8988T (cell line): ENCODE results near the gene TMEM239.
"Not testable (repeated sequence)": the region's sequence is repeated elsewhere in the genome, so short reads cannot be mapped to it uniquely, and the experiment has no call there.

ENCODE experiments used
- DNase-seq: peaks from one replicate; pipeline ENCODE4 v3.0.0; 2011

Gene TMEM239

GRCh38 chr20:2822073-2822472 is 5.9 kb downstream of the TMEM239 start:
- DNase-seq = peak; percentile 23

GRCh38 chr20:2825761-2826160 is 9.6 kb downstream of the TMEM239 start:
- no peak for DNase-seq

GRCh38 chr20:2826655-2827054 is 10.5 kb downstream of the TMEM239 start:
- no peak for DNase-seq

GRCh38 chr20:2829376-2829775 is 13.2 kb downstream of the TMEM239 start:
- DNase-seq = no peak

GRCh38 chr20:2831206-2831605 is 15.0 kb downstream of the TMEM239 start:
- DNase-seq = not testable (repeated sequence)

- DNase-seq = no peak
Measured at GRCh38 chr20:2833761-2834160, 17.6 kb downstream of the TMEM239 start.

GRCh38 chr20:2834401-2835110 is 18.4 kb downstream of the TMEM239 start:
- DNase-seq = no peak

- no peak for DNase-seq
Measured at GRCh38 chr20:2835331-2835796, 19.2 kb downstream of the TMEM239 start.

GRCh38 chr20:2836035-2836434 is 19.9 kb downstream of the TMEM239 start:
- DNase-seq = no peak

- DNase-seq = no peak
Measured at GRCh38 chr20:2837221-2837960, 21.2 kb downstream of the TMEM239 start.

GRCh38 chr20:2838170-2838797 is 22.1 kb downstream of the TMEM239 start:
- DNase-seq = no peak

GRCh38 chr20:2838847-2839671 is 22.9 kb downstream of the TMEM239 start:
- no peak for DNase-seq

GRCh38 chr20:2839732-2840137 is 23.6 kb downstream of the TMEM239 start:
- DNase-seq = no peak

GRCh38 chr20:2840138-2840966 is 24.2 kb downstream of the TMEM239 start, which contains the start of the genes PCED1A and VPS16:
Gene PCED1A (minus strand): TSS chr20:2840655. CDS start chr20:2839912, 743 bp downstream.
Gene VPS16 (plus strand): TSS chr20:2840745. CDS start chr20:2840775, 30 bp downstream.
- DNase-seq = peak; percentile 100

GRCh38 chr20:2840967-2841531 is 24.9 kb downstream of the TMEM239 start:
- DNase-seq = peak; percentile 81

GRCh38 chr20:2845607-2846006 is 29.4 kb downstream of the TMEM239 start:
- no peak for DNase-seq

GRCh38 chr20:2846698-2847097 is 30.5 kb downstream of the TMEM239 start:
- DNase-seq = no peak

GRCh38 chr20:2847802-2848201 is 31.6 kb downstream of the TMEM239 start:
- DNase-seq = no peak

GRCh38 chr20:2849529-2849928 is 33.4 kb downstream of the TMEM239 start:
- no peak for DNase-seq

GRCh38 chr20:2851086-2851485 is 34.9 kb downstream of the TMEM239 start:
- DNase-seq = no peak

GRCh38 chr20:2858591-2858990 is 42.4 kb downstream of the TMEM239 start:
- DNase-seq = no peak
